ENCODE measurements around the gene C5orf22. TPM values are rescaled to one million over a fixed set of nuclear protein-coding genes. Genes with fewer than 3 reads are reported as not detected.

Gene C5orf22
- total RNA-seq, 1 experiment from 2014 or later: 40.6 TPM

DNA sequence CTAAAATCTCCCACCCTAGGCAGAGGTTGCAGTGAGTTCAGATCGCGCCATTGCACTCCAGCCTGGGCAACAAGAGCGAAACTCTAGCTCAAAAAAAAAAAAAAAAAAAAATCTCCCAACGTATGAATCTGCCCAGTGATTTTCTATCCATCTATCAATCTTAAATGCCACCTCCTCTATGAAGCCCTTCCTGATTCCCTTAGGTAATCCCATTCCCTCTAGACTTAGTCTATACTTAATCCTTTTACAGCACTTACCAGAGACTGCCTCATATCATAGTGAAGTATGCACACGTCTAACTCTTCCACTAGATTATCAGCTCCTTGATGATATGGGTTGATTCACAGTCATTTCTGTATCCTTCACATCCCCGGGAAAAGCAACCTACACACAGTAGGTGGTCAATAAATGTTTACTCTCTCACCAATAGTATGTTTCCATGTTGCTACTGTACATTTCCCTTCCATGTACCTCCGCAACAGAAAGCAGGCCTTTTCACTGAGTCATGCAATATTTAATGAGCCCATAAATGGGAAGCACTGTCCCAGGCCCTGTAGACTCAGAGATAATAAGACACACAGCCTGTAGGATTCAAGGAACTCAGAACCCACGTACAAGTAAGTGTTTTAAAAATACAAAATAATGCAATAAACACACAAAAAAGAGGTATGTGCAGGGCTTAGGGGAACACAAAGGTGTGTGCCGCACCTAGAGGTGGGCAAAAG is 1.4 kb upstream of the C5orf22 start (continued):
- TF ChIP-seq FOXP1 (CRISPR knock-in tag; IDR thresholded peaks at IDR 0.05; ENCODE audit: borderline replicate concordance) (no peak), ZNF317 (CRISPR knock-in tag; IDR thresholded peaks at IDR 0.05; ENCODE audit: borderline replicate concordance, low read depth) (no peak), SP1 (CRISPR knock-in tag; conservative IDR thresholded peaks at IDR 0.05) (no peak)
- TF ChIP-seq, protein P1, sequence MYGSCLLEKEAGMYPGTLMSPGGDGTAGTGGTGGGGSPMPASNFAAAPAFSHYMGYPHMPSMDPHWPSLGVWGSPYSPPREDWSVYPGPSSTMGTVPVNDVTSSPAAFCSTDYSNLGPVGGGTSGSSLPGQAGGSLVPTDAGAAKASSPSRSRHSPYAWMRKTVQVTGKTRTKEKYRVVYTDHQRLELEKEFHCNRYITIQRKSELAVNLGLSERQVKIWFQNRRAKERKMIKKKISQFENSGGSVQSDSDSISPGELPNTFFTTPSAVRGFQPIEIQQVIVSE (CRISPR knock-in tag; IDR thresholded peaks at IDR 0.05; ENCODE audit: borderline replicate concordance): no peak
- TF ChIP-seq, protein P2, sequence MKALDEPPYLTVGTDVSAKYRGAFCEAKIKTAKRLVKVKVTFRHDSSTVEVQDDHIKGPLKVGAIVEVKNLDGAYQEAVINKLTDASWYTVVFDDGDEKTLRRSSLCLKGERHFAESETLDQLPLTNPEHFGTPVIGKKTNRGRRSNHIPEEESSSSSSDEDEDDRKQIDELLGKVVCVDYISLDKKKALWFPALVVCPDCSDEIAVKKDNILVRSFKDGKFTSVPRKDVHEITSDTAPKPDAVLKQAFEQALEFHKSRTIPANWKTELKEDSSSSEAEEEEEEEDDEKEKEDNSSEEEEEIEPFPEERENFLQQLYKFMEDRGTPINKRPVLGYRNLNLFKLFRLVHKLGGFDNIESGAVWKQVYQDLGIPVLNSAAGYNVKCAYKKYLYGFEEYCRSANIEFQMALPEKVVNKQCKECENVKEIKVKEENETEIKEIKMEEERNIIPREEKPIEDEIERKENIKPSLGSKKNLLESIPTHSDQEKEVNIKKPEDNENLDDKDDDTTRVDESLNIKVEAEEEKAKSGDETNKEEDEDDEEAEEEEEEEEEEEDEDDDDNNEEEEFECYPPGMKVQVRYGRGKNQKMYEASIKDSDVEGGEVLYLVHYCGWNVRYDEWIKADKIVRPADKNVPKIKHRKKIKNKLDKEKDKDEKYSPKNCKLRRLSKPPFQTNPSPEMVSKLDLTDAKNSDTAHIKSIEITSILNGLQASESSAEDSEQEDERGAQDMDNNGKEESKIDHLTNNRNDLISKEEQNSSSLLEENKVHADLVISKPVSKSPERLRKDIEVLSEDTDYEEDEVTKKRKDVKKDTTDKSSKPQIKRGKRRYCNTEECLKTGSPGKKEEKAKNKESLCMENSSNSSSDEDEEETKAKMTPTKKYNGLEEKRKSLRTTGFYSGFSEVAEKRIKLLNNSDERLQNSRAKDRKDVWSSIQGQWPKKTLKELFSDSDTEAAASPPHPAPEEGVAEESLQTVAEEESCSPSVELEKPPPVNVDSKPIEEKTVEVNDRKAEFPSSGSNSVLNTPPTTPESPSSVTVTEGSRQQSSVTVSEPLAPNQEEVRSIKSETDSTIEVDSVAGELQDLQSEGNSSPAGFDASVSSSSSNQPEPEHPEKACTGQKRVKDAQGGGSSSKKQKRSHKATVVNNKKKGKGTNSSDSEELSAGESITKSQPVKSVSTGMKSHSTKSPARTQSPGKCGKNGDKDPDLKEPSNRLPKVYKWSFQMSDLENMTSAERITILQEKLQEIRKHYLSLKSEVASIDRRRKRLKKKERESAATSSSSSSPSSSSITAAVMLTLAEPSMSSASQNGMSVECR (CRISPR knock-in tag; IDR thresholded peaks at IDR 0.05; ENCODE audit: borderline replicate concordance): no peak
- TF ChIP-seq, protein P3, sequence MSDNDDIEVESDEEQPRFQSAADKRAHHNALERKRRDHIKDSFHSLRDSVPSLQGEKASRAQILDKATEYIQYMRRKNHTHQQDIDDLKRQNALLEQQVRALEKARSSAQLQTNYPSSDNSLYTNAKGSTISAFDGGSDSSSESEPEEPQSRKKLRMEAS (CRISPR knock-in tag; IDR thresholded peaks at IDR 0.05): no peak

DNA sequence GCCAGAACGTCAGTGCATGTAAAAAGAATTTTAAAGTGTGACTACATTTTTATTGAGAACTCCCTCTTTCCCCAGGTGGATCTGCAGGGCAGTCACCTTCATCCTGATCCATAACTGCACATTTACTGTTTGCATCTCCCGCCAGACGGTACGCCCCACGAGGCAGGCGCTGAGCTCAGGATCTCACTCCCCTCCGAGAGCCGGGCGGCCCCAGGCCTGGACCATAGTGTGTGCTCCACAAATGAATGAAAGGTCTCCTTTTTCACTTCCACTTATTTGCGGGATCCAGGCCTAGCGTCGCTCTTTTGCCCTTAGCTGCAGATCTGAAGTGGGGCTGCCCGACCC is 586 bp upstream of the C5orf22 start:
- peaks cover 18% of the 10 kb centered on the region for H3K4me1 Mint-ChIP-seq
- ChIA-PET CTCF (interaction anchor here (1.0 to 2.2 kb wide), 5 partner anchors 105 to 562 kb away, joined by 3 to 13 read pairs (median 3); no protein-coding TSS in a partner anchor), POLR2A (interaction anchor here (0.8 to 1.6 kb wide), 4 partner anchors 9 to 39 kb away, joined by 3 to 5 read pairs (median 4); no protein-coding TSS in a partner anchor)
- H3K9me3 Mint-ChIP-seq: no peaks in the 10 kb centered on the region
- ATAC-seq (peak; percentile 1; the same call in 1 of the 2 replicates), DNase-seq (ENCODE audit: low spot score) (no peak)
- no peaks in the 10 kb centered on the region for H3K27me3 Mint-ChIP-seq (ENCODE audit: low read depth)
- peak overlapping the region; percentile 99 for H3K4me3 Mint-ChIP-seq
- peaks cover 46% of the 10 kb centered on the region for H3K36me3 Mint-ChIP-seq
- peak overlapping the region; percentile 97 for H3K27ac Mint-ChIP-seq
- TF ChIP-seq ETV6 (CRISPR knock-in tag; IDR thresholded peaks at IDR 0.05) (no peak), ZNF138 (CRISPR knock-in tag; conservative IDR thresholded peaks at IDR 0.05) (no peak), ZBTB21 (CRISPR knock-in tag; IDR thresholded peaks at IDR 0.05; ENCODE audit: borderline replicate concordance) (no peak), CBFB (CRISPR knock-in tag; IDR thresholded peaks at IDR 0.05; ENCODE audit: low read depth) (no peak), ZNF671 (CRISPR knock-in tag; IDR thresholded peaks at IDR 0.05) (no peak), FOXP1 (CRISPR knock-in tag; IDR thresholded peaks at IDR 0.05; ENCODE audit: borderline replicate concordance) (no peak), ZNF263 (CRISPR knock-in tag; IDR thresholded peaks at IDR 0.05; ENCODE audit: low read depth) (no peak), ZNF416 (CRISPR knock-in tag; IDR thresholded peaks at IDR 0.05) (no peak), CREB1 (CRISPR knock-in tag; IDR thresholded peaks at IDR 0.05) (no peak), TEAD4 (CRISPR knock-in tag; IDR thresholded peaks at IDR 0.05) (no peak), JAZF1 (CRISPR knock-in tag; IDR thresholded peaks at IDR 0.05) (no peak)
- TF ChIP-seq, protein P4, sequence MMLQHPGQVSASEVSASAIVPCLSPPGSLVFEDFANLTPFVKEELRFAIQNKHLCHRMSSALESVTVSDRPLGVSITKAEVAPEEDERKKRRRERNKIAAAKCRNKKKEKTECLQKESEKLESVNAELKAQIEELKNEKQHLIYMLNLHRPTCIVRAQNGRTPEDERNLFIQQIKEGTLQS (CRISPR knock-in tag; conservative IDR thresholded peaks at IDR 0.05): no peak
- TF ChIP-seq, protein P2 (CRISPR knock-in tag; IDR thresholded peaks at IDR 0.05; ENCODE audit: borderline replicate concordance): no peak
- TF ChIP-seq, protein P3 (CRISPR knock-in tag; IDR thresholded peaks at IDR 0.05): no peak
